ENCODE results near the gene MYO10. TPM values are rescaled to one million over a fixed set of nuclear protein-coding genes. Genes with fewer than 3 reads are reported as not detected.
"Not testable (repeated sequence)": the region's sequence is repeated elsewhere in the genome, so short reads cannot be mapped to it uniquely, and the experiment has no call there.

MYO10 gene
- polyA plus RNA-seq, 3 donors from 2014 or later: not detected

DNA sequence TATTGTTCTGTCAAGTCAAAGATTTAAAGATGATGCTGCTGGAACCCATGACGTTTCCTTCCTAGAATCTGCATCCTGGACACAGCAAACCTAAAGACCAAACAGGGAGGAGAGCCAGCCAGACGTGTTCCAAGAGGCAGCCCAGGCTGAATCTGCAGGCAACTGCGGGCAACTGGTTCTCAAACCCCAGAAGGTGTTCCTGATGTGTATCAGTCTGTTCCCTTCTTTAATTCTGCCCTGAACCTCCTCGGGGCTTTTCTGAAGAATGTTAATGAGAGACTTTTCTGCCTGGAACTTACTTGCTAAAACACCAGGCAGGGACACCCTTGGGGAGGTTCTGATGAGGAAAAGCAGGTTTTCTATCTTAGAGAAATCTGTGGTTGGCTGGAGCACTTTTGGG is 186.5 kb downstream of the MYO10 start:
- Mint-ChIP-seq H3K9me3 (peaks cover 0 to 2% (median 0%) of the 10 kb centered on the region in 6 donors), H3K27ac (no peak overlapping the region), H3K27me3 (ENCODE audit: low read depth in 3 of 3) (peaks cover 0 to 3% (median 2%) of the 10 kb centered on the region in 3 donors), H3K4me3 (no peak overlapping the region), H3K36me3 (no peaks in the 10 kb centered on the region), H3K4me1 (no peaks in the 10 kb centered on the region)
- no peak for DNase-seq

GRCh38 chr5:16744164-16744880 is 191.8 kb downstream of the MYO10 start:
- H3K27me3 Mint-ChIP-seq (ENCODE audit: low read depth in 3 of 3): peaks cover 0 to 3% (median 2%) of the 10 kb centered on the region in 3 donors
- no peaks in the 10 kb centered on the region for H3K4me1 Mint-ChIP-seq
- peaks cover 0 to 4% (median 0%) of the 10 kb centered on the region in 6 donors for H3K9me3 Mint-ChIP-seq
- no peaks in the 10 kb centered on the region for H3K36me3 Mint-ChIP-seq
- no peak overlapping the region for H3K27ac Mint-ChIP-seq
- no peak for DNase-seq
- H3K4me3 Mint-ChIP-seq: no peak overlapping the region

- Mint-ChIP-seq H3K27ac (no peak overlapping the region), H3K4me3 (no peak overlapping the region), H3K9me3 (peaks cover 0 to 3% (median under 1%) of the 10 kb centered on the region in 6 donors), H3K4me1 (no peaks in the 10 kb centered on the region), H3K36me3 (no peaks in the 10 kb centered on the region), H3K27me3 (ENCODE audit: low read depth in 3 of 3) (peaks cover 0 to 2% (median 2%) of the 10 kb centered on the region in 3 donors)
- no peak for DNase-seq
Observed at GRCh38 chr5:16742938-16743337, 193.2 kb downstream of the MYO10 start.

DNA sequence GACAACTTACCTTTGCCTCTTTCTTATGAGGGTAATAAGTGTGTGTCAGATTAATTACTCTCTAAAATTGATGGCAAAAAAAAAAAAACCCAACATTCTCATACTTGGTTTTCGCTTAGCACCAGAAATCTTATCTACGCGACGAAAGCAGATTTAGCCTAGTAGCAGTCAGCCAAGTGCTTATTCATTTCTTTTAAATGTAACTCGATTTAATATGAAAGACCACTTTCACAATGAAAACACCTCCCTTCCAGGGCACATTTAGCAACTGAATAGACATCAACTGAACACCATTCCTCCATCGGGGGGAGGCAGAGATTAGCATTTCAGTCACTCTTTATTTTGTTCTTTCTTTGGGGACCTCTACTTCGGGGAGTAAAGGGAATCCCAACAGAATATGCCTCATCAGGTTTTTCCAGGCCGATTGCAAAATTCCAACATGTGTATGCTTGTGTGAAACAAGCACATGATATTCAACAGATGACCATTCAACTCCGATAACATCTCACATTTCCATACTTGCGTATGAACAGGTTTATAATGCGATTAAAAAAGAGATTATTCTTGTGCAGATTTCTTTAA is 195.2 kb downstream of the MYO10 start:
- no peaks in the 10 kb centered on the region for H3K36me3 Mint-ChIP-seq
- no peaks in the 10 kb centered on the region for H3K4me1 Mint-ChIP-seq
- H3K27me3 Mint-ChIP-seq (ENCODE audit: low read depth in 3 of 3): peaks cover 0 to 2% (median 0%) of the 10 kb centered on the region in 3 donors
- no peak overlapping the region for H3K27ac Mint-ChIP-seq
- DNase-seq: no peak
- no peak overlapping the region for H3K4me3 Mint-ChIP-seq
- peaks cover 0 to 5% (median 3%) of the 10 kb centered on the region in 6 donors for H3K9me3 Mint-ChIP-seq

DNA sequence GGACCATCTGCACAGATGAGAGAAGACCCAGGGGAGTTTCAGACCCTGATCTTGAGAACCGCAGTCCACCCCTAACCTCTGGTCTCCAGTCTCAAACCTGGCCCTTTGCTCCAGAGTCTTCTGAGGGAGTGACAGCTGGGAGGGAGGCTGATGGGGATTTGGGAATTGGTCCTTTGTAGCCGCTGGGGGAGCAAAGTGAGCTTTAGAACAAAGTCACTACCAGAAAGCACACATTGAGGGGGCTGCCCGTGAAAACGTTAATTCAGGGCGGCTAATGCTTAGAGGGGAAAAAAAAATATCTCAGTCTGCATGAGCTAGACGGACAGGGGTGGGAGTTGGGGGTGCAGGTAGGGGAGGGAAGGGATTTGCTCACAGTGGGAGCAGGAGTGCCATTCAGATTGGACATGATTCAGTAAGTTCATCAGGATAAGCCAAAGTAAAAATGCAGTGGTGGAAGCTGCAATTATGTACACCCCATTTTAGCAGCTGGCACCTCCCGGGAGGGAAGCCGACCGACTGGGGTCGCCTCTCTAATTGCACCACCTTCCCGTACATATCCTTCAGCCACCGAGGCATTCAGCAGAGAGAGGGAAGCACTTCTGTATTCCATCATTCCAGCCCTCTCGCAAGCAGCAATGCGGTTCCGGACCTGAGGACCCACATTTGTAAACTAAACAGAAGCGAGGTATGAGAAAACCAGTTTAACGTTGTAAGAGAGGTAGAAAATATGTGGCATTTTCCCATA is 195.8 kb downstream of the MYO10 start:
- H3K27me3 Mint-ChIP-seq (ENCODE audit: low read depth in 3 of 3): peaks cover 0 to 2% (median 0%) of the 10 kb centered on the region in 3 donors
- no peak overlapping the region for H3K4me3 Mint-ChIP-seq
- H3K4me1 Mint-ChIP-seq: no peaks in the 10 kb centered on the region
- H3K27ac Mint-ChIP-seq: no peak overlapping the region
- H3K9me3 Mint-ChIP-seq: peaks cover 0 to 7% (median 3%) of the 10 kb centered on the region in 6 donors
- no peak for DNase-seq
- H3K36me3 Mint-ChIP-seq: no peaks in the 10 kb centered on the region

GRCh38 chr5:16738393-16738792 is 197.7 kb downstream of the MYO10 start:
- not testable (repeated sequence) for H3K27ac Mint-ChIP-seq; H3K4me1 Mint-ChIP-seq; H3K27me3 Mint-ChIP-seq (ENCODE audit: low read depth in 3 of 3); H3K4me3 Mint-ChIP-seq; H3K9me3 Mint-ChIP-seq; H3K36me3 Mint-ChIP-seq; DNase-seq

DNA sequence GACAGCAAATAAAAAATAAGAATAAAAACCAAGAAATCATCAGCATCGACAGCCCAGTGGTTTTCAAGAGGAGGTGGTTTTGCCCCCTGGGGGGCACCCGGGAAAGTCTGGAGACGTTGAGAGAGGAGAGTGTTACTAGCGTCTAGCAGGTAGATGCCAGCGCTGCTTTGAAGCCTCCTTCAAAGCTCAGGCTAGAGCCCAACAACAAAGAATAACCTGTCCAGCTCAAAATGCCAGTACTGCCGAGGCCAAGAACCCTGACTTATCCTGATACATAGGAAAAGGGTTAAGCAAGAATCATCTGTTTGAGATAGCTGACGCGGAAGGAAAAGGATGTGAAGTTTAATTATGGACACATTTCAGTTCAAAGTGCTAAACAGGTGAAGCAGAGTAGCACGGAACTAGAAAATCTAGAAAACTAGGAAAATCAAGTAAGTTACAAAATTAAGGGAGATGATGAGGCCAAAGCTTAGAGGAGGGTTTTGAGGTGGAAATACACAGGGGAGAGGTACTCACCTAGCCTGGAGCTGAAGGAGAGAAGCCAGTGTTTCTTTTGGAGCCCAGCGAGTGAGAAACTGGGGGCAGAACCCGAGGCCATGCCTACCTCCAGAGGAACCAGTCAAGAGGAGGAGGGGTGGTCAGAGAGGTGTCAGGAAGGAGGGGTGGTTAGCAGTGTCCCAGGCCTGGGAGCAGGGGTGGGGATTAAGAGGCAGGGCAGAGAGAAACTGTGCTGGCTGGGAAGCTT is 198.3 kb downstream of the MYO10 start:
- DNase-seq: no peak
- Mint-ChIP-seq H3K9me3 (peaks cover 0 to 9% (median 4%) of the 10 kb centered on the region in 6 donors), H3K4me1 (no peaks in the 10 kb centered on the region), H3K36me3 (no peaks in the 10 kb centered on the region), H3K27ac (no peak overlapping the region), H3K4me3 (no peak overlapping the region), H3K27me3 (ENCODE audit: low read depth in 3 of 3) (peaks cover 0 to 2% (median 0%) of the 10 kb centered on the region in 3 donors)

DNA sequence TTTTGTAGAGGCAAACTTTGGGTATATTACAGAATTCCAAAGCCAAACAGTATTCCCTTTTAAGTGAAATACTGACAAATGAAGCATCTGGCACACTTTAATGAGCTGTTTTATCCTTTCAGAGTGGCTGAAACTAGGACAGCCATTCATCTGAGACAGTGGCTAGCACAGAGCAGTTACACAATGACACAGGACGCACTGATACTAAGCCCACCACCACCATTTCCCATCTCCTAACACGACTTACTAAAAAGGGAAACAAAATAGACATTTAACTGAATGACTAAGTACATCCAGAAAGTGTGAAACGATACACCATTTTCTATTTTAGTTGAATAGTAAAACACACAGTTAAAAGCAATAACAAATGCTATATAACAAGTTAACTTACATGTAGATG is 198.9 kb downstream of the MYO10 start:
- Mint-ChIP-seq H3K4me3 (no peak overlapping the region), H3K9me3 (peaks cover 0 to 10% (median 4%) of the 10 kb centered on the region in 6 donors), H3K27ac (no peak overlapping the region), H3K4me1 (no peaks in the 10 kb centered on the region), H3K36me3 (no peaks in the 10 kb centered on the region), H3K27me3 (ENCODE audit: low read depth in 3 of 3) (peaks cover 0 to 2% (median 0%) of the 10 kb centered on the region in 3 donors)
- DNase-seq: no peak

DNA sequence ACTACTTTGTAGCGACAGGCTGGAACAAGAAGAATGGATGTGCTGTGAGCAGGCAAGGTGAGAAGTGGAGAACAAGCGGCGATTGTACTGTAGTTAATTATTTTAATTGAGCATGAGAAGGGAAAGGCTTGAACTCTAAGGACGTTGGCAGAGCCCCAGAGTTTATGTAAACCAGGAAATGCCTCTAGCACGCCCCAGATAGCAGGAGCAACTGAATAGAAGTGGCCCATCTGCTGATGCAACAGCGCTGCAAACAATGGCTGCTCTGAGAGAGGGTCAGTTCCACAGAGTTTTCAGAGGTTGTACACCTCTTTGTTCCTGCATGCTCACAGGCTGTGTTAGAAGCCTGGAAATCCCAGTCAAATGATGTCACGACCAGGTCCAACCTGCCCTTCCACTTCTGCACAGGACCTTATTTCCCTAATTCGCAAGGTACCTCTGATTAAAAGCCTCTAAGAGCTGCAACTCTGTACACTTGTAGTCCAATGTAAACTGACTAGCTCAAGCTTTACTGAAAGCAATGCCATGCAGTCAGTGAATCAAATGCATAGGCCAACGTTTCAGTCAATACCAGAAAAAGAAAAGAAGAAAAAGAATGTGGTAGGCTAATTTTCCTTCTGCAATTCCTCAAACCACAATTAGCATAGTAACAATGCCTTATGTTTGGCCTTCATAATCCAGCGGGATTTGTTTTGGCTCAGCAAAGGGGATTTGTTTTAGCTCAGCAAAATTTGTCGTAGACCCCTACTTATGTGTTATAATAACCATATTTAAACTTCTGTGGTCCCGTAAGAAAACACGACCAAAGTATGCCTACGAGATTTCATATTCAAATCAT is 199.7 kb downstream of the MYO10 start:
- H3K4me1 Mint-ChIP-seq: no peaks in the 10 kb centered on the region
- H3K9me3 Mint-ChIP-seq: peaks cover 0 to 10% (median 4%) of the 10 kb centered on the region in 6 donors
- H3K36me3 Mint-ChIP-seq: peaks cover 0 to 3% (median 0%) of the 10 kb centered on the region in 3 donors
- H3K27ac Mint-ChIP-seq: no peak overlapping the region
- no peak overlapping the region for H3K4me3 Mint-ChIP-seq
- DNase-seq: no peak
- peaks cover 0 to 4% (median 3%) of the 10 kb centered on the region in 3 donors for H3K27me3 Mint-ChIP-seq (ENCODE audit: low read depth in 3 of 3)

DNA sequence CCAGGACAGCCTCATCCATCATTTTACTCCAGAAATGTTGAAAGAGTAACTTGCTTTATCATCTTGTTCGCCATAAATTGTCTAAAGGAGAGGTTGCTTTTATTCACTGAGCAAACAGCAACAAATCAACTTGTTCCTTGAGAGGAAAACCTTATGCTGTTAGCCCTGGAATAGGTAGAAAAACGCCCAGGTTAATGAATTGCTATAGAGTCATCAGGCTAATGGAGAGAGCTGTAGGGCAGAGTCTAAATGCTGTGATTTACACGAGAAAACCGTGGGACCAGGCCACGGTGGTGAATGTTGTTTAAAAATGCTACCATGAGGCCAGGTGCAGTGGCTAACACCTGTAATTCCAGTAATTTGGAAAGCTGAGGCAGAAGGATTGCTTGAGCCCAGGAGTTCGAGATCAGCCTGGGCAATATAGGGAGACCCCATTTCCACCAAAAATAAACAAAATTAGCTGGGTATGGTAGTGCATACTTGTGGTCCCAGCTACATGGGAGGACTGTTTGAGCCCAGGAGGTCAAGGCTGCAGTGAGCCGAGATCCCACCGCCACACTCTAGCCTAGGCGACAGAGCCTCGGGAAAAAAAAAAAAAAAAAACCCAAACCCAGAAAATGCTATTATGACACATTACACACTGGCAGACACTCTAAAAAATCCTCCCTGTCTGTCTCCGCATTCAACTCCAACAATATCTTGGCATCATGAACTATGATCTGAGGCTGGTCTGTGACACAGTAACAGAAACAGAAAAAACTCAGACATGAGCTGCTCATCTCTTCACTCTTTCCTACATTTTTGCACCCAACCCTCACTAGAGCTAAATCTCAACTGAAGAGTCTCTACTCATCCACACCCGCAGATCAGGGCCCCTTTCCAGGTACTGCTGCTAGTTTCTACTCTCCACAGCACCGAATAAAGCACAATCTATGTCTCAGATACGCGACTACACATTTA is 200.7 kb downstream of the MYO10 start:
- Mint-ChIP-seq H3K9me3 (peaks cover 0 to 10% (median 5%) of the 10 kb centered on the region in 6 donors), H3K4me3 (no peak overlapping the region), H3K27me3 (ENCODE audit: low read depth in 3 of 3) (peaks cover 0 to 4% (median 3%) of the 10 kb centered on the region in 3 donors), H3K27ac (no peak overlapping the region), H3K36me3 (peaks cover 0 to 3% (median 3%) of the 10 kb centered on the region in 3 donors), H3K4me1 (no peaks in the 10 kb centered on the region)
- DNase-seq: no peak

DNA sequence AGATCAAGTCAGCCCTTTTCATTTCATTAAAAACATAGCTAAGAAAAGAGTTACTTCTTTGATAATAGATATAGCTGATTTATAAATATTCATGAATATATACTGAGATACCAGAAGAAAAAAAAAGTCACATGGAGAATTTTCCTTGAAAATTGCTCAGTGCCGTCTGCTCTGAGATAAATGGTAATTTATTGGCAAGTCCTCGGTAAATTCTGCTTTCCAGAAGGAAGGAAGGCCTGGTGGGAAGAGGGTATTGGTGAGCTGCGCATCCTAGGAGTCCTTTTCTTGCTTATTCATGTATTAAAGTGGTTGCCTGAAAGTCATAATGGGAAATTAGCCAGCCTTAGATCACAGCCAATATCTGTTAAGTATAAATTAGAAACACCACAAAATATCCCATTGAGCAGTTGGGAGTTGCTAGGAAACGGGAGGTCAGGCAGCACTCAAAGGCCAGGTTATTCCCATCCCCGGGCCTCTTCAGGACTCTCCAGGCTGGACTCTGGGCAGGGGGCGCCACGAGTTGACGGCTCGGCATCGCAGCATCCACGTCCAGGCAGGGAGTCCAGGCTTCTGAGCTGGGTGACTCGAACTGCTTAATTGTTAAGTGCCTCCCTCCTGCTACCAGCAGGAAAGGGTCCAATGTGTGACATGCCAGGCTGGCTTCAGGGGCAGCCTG is 202.6 kb downstream of the MYO10 start:
- DNase-seq: no peak
- H3K9me3 Mint-ChIP-seq: peaks cover 0 to 14% (median 4%) of the 10 kb centered on the region in 6 donors
- no peak overlapping the region for H3K27ac Mint-ChIP-seq
- H3K4me1 Mint-ChIP-seq: no peaks in the 10 kb centered on the region
- peaks cover 0 to 3% (median 3%) of the 10 kb centered on the region in 3 donors for H3K36me3 Mint-ChIP-seq
- peaks cover 0 to 4% (median 3%) of the 10 kb centered on the region in 3 donors for H3K27me3 Mint-ChIP-seq (ENCODE audit: low read depth in 3 of 3)
- H3K4me3 Mint-ChIP-seq: no peak overlapping the region
